ENCODE measurements around the gene CCDC87.

CCDC87 gene

GRCh38 chr11:66570850-66571180 is 22.0 kb downstream of the CCDC87 start:
- no peak for DNase-seq

GRCh38 chr11:66570079-66570849 is 22.6 kb downstream of the CCDC87 start:
- DNase-seq = no peak

- no peak for DNase-seq
Observed at GRCh38 chr11:66569076-66569475, 23.8 kb downstream of the CCDC87 start.

- peak; percentile 31 to 53 for DNase-seq
Observed at GRCh38 chr11:66568124-66568916, 24.5 kb downstream of the CCDC87 start, which contains the start of gene CTSF. Gene CTSF, minus strand, starts transcription at chr11:66568606. Its CDS starts 120 bp downstream, at chr11:66568486.

- no peak for DNase-seq
Observed at GRCh38 chr11:66567787-66568123, 25.1 kb downstream of the CCDC87 start.

- DNase-seq = no peak
Observed at GRCh38 chr11:66566221-66566620, 26.6 kb downstream of the CCDC87 start.

- DNase-seq = no peak
Observed at GRCh38 chr11:66564984-66565383, 27.9 kb downstream of the CCDC87 start.

GRCh38 chr11:66564538-66564937 is 28.3 kb downstream of the CCDC87 start:
- DNase-seq = no peak

GRCh38 chr11:66563832-66564231 is 29.0 kb downstream of the CCDC87 start:
- DNase-seq = no peak

GRCh38 chr11:66562907-66563583 is 29.8 kb downstream of the CCDC87 start:
- DNase-seq = no peak

- no peak for DNase-seq
Observed at GRCh38 chr11:66562275-66562674, 30.6 kb downstream of the CCDC87 start.

GRCh38 chr11:66561975-66562248 is 31.0 kb downstream of the CCDC87 start:
- no peak for DNase-seq

- no peak for DNase-seq
Observed at GRCh38 chr11:66561178-66561974, 31.5 kb downstream of the CCDC87 start.

GRCh38 chr11:66559866-66560676 is 32.8 kb downstream of the CCDC87 start:
- DNase-seq = no peak

- DNase-seq = no peak
Observed at GRCh38 chr11:66559142-66559865, 33.6 kb downstream of the CCDC87 start.

- no peak for DNase-seq
Observed at GRCh38 chr11:66557733-66558326, 35.0 kb downstream of the CCDC87 start.

GRCh38 chr11:66556086-66556485 is 36.8 kb downstream of the CCDC87 start:
- no peak for DNase-seq

- no peak for DNase-seq
Observed at GRCh38 chr11:66555416-66555815, 37.4 kb downstream of the CCDC87 start.

GRCh38 chr11:66554602-66555001 is 38.3 kb downstream of the CCDC87 start:
- no peak for DNase-seq

- DNase-seq = no peak
Observed at GRCh38 chr11:66550887-66551286, 42.0 kb downstream of the CCDC87 start.

GRCh38 chr11:66549696-66550095 is 43.2 kb downstream of the CCDC87 start:
- DNase-seq = no peak

Data from AML-193 (cell line).